ENCODE data around the gene GPR39. TPM values are rescaled to one million over a fixed set of nuclear protein-coding genes. Genes with fewer than 3 reads are reported as not detected.

GPR39 gene
- polyA plus RNA-seq, 1 donor from 2014 or later, result 1.1 TPM

DNA sequence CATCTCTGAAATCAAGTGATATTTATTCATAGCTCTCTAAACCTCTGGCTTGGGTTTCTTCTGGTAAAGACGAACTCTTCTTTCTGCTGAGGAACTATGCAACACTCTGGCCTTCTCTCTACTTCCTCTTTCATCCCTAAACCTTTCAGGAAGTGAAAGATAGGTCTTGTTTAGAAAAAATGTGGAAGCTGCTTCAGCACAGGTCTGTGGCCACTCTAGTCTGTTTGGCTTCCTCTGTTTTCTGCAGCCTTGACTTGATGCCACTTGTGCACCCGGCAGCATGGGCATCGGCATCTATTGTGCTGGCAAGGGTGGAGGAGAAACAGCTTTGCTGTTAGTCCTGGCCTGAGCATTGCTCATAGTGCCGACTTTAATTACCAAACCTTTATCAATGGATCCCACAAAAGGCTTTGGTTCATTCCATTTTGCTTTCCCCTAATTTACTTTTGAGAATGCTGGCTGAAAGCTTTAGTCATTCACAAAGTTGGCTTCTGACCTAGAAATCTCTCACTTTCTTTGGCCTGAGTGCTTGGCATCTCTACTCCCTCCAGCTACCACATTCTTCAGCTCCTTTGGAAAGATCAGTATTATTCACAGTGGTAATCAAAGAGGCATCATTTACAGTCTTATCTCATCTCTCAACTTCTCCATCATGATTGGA, 32.0 kb upstream of the GPR39 start:
- Histone ChIP-seq H4K20me1 (ENCODE audit: insufficient read depth) (no peaks in the 10 kb centered on the region), H3K4me2 (ENCODE audit: low read length) (no peak overlapping the region), H3K9me2 (ENCODE audit: insufficient read depth, low read length) (no peaks in the 10 kb centered on the region), H3K36me3 (ENCODE audit: insufficient read depth, low read length) (no peaks in the 10 kb centered on the region), H3K9ac (ENCODE audit: low read length) (no peak overlapping the region), H2AFZ (ENCODE audit: low read depth, low read length) (no peak overlapping the region), H3K9me3 (ENCODE audit: low read length) (no peaks in the 10 kb centered on the region), H3K4me3 (ENCODE audit: low read length) (no peak overlapping the region), H3K79me2 (replicated peaks; ENCODE audit: insufficient read depth, low read length) (no peaks in the 10 kb centered on the region), H3F3A (ENCODE audit: insufficient read depth, low read length, poor library complexity, severe bottlenecking) (no peaks in the 10 kb centered on the region), H3K27me3 (ENCODE audit: insufficient read depth, low read depth, low read length) (no peaks in the 10 kb centered on the region), H3K27ac (ENCODE audit: low read length) (no peak overlapping the region)
- TF ChIP-seq RAD21 (conservative IDR thresholded peaks at IDR 0.05), result no peak
- TF ChIP-seq EP300 (conservative IDR thresholded peaks at IDR 0.05; ENCODE audit: poor library complexity, severe bottlenecking), result no peak
- TF ChIP-seq POLR2AphosphoS5 (IDR thresholded peaks at IDR 0.05), result no peak
- no peak for TF ChIP-seq SMC3 (conservative IDR thresholded peaks at IDR 0.05; ENCODE audit: poor library complexity)
- no peak for TF ChIP-seq EZH2 (IDR thresholded peaks at IDR 0.05; ENCODE audit: borderline replicate concordance, insufficient read depth, low read length, poor library complexity, severe bottlenecking)
- TF ChIP-seq, protein P1, sequence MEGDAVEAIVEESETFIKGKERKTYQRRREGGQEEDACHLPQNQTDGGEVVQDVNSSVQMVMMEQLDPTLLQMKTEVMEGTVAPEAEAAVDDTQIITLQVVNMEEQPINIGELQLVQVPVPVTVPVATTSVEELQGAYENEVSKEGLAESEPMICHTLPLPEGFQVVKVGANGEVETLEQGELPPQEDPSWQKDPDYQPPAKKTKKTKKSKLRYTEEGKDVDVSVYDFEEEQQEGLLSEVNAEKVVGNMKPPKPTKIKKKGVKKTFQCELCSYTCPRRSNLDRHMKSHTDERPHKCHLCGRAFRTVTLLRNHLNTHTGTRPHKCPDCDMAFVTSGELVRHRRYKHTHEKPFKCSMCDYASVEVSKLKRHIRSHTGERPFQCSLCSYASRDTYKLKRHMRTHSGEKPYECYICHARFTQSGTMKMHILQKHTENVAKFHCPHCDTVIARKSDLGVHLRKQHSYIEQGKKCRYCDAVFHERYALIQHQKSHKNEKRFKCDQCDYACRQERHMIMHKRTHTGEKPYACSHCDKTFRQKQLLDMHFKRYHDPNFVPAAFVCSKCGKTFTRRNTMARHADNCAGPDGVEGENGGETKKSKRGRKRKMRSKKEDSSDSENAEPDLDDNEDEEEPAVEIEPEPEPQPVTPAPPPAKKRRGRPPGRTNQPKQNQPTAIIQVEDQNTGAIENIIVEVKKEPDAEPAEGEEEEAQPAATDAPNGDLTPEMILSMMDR (IDR thresholded peaks at IDR 0.05; ENCODE audit: poor library complexity, severe bottlenecking), result no peak
- TF ChIP-seq, protein P2, sequence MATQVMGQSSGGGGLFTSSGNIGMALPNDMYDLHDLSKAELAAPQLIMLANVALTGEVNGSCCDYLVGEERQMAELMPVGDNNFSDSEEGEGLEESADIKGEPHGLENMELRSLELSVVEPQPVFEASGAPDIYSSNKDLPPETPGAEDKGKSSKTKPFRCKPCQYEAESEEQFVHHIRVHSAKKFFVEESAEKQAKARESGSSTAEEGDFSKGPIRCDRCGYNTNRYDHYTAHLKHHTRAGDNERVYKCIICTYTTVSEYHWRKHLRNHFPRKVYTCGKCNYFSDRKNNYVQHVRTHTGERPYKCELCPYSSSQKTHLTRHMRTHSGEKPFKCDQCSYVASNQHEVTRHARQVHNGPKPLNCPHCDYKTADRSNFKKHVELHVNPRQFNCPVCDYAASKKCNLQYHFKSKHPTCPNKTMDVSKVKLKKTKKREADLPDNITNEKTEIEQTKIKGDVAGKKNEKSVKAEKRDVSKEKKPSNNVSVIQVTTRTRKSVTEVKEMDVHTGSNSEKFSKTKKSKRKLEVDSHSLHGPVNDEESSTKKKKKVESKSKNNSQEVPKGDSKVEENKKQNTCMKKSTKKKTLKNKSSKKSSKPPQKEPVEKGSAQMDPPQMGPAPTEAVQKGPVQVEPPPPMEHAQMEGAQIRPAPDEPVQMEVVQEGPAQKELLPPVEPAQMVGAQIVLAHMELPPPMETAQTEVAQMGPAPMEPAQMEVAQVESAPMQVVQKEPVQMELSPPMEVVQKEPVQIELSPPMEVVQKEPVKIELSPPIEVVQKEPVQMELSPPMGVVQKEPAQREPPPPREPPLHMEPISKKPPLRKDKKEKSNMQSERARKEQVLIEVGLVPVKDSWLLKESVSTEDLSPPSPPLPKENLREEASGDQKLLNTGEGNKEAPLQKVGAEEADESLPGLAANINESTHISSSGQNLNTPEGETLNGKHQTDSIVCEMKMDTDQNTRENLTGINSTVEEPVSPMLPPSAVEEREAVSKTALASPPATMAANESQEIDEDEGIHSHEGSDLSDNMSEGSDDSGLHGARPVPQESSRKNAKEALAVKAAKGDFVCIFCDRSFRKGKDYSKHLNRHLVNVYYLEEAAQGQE (IDR thresholded peaks at IDR 0.05; ENCODE audit: borderline replicate concordance), result no peak
- TF ChIP-seq MXI1 (conservative IDR thresholded peaks at IDR 0.05; ENCODE audit: poor library complexity, severe bottlenecking), result no peak
- TF ChIP-seq TAF1 (IDR thresholded peaks at IDR 0.05; ENCODE audit: low read depth), result no peak

DNA sequence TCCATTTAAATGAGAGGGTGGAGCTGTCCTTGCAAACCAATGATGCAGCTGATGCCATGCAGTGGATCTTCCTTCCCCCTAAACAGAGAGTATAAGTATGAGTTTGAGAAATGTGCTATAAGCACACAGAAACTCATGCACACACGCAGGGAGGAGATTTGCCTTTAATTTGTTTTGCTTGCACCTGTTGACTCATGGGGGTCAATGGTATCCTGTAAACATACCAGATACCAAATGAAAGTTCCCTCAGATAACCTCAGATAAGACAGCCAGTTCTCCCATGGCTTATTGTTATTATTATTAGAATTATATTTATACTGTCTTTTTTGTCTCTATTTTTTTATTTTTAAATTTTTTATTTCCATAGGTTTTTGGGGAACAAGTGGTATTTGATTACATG, 29.5 kb upstream of the GPR39 start:
- Histone ChIP-seq H4K20me1 (ENCODE audit: insufficient read depth) (no peaks in the 10 kb centered on the region), H3K4me2 (ENCODE audit: low read length) (no peak overlapping the region), H3K27me3 (ENCODE audit: insufficient read depth, low read depth, low read length) (no peaks in the 10 kb centered on the region), H3K36me3 (ENCODE audit: insufficient read depth, low read length) (no peaks in the 10 kb centered on the region), H3K9me3 (ENCODE audit: low read length) (no peaks in the 10 kb centered on the region), H3K9me2 (ENCODE audit: insufficient read depth, low read length) (no peaks in the 10 kb centered on the region), H3F3A (ENCODE audit: insufficient read depth, low read length, poor library complexity, severe bottlenecking) (no peaks in the 10 kb centered on the region), H2AFZ (ENCODE audit: low read depth, low read length) (no peak overlapping the region), H3K9ac (ENCODE audit: low read length) (no peak overlapping the region), H3K27ac (ENCODE audit: low read length) (no peak overlapping the region), H3K79me2 (replicated peaks; ENCODE audit: insufficient read depth, low read length) (no peaks in the 10 kb centered on the region), H3K4me3 (ENCODE audit: low read length) (no peak overlapping the region)
- no peak for TF ChIP-seq RAD21 (conservative IDR thresholded peaks at IDR 0.05)
- TF ChIP-seq EP300 (conservative IDR thresholded peaks at IDR 0.05; ENCODE audit: poor library complexity, severe bottlenecking), result no peak
- TF ChIP-seq, protein P2 (IDR thresholded peaks at IDR 0.05; ENCODE audit: borderline replicate concordance), result no peak
- TF ChIP-seq TAF1 (IDR thresholded peaks at IDR 0.05; ENCODE audit: low read depth), result no peak
- TF ChIP-seq, protein P1 (IDR thresholded peaks at IDR 0.05; ENCODE audit: poor library complexity, severe bottlenecking), result no peak
- TF ChIP-seq MXI1 (conservative IDR thresholded peaks at IDR 0.05; ENCODE audit: poor library complexity, severe bottlenecking), result no peak
- no peak for TF ChIP-seq POLR2AphosphoS5 (IDR thresholded peaks at IDR 0.05)
- TF ChIP-seq EZH2 (IDR thresholded peaks at IDR 0.05; ENCODE audit: borderline replicate concordance, insufficient read depth, low read length, poor library complexity, severe bottlenecking), result no peak
- TF ChIP-seq SMC3 (conservative IDR thresholded peaks at IDR 0.05; ENCODE audit: poor library complexity), result no peak
